H9 (cell line): ENCODE data around the gene UTS2B. TPM values are rescaled to one million over a fixed set of nuclear protein-coding genes. Genes with fewer than 3 reads are reported as not detected.

ENCODE experiments used
- DNase-seq: peaks from one replicate; pipeline ENCODE4 v3.0.0-alpha.2; 2017
- H2AFZ ChIP-seq: one replicate; pipeline ENCODE4 v1.6.1; 2013; ENCODE audit warnings: mild to moderate bottlenecking, low read length, control low read depth, moderate library complexity
- H2AK5ac ChIP-seq: 2 replicates; pipeline ENCODE4 v1.6.1; 2013; ENCODE audit warnings: low read length, control low read depth, mixed read lengths; ENCODE audit not compliant: insufficient read length
- H2BK120ac ChIP-seq: one replicate; pipeline ENCODE4 v1.6.1; 2013; ENCODE audit warnings: low read depth, mild to moderate bottlenecking, low read length, control low read depth, inconsistent platforms; ENCODE audit not compliant: poor library complexity, severe bottlenecking
- H2BK12ac ChIP-seq: 2 replicates; pipeline ENCODE4 v1.6.1; 2013; ENCODE audit warnings: low read length, control low read depth, mixed read lengths, low read depth; ENCODE audit not compliant: insufficient read length
- H2BK15ac ChIP-seq: 2 replicates; pipeline ENCODE4 v1.6.1; 2013; ENCODE audit warnings: low read depth, low read length, control low read depth
- H2BK20ac ChIP-seq: one replicate; pipeline ENCODE4 v1.6.1; 2013; ENCODE audit warnings: low read depth, mild to moderate bottlenecking, low read length, control low read depth, inconsistent platforms; ENCODE audit not compliant: poor library complexity, severe bottlenecking
- H2BK5ac ChIP-seq: 2 replicates; pipeline ENCODE4 v1.6.1; 2013; ENCODE audit warnings: low read length, control low read depth, mixed read lengths; ENCODE audit not compliant: insufficient read length
- H3K14ac ChIP-seq: 2 replicates; pipeline ENCODE4 v1.6.1; 2013; ENCODE audit warnings: low read length, control low read depth; ENCODE audit not compliant: insufficient read depth
- H3K18ac ChIP-seq: 2 replicates; pipeline ENCODE4 v1.6.1; 2013; ENCODE audit warnings: low read depth, mild to moderate bottlenecking, mixed read lengths, low read length, control low read depth; ENCODE audit not compliant: insufficient read length
- H3K23ac ChIP-seq: 2 replicates; pipeline ENCODE4 v1.6.1; 2013; ENCODE audit warnings: low read length, control low read depth, mixed read lengths, low read depth; ENCODE audit not compliant: insufficient read length
- H3K23me2 ChIP-seq: 2 replicates; pipeline ENCODE4 v1.6.1; 2013; ENCODE audit warnings: low read depth, mild to moderate bottlenecking, mixed read lengths, low read length, control low read depth; ENCODE audit not compliant: insufficient read length, poor library complexity, severe bottlenecking
- H3K27ac ChIP-seq: 2 replicates; pipeline ENCODE4 v1.5.1; 2013; ENCODE audit warnings: low read length, control low read depth, mixed read lengths, low read depth; ENCODE audit not compliant: insufficient read length
- H3K27me3 ChIP-seq: 2 replicates; pipeline ENCODE4 v1.6.1; 2013; ENCODE audit warnings: low read length, control low read depth, inconsistent platforms; ENCODE audit not compliant: insufficient read depth
- H3K4ac ChIP-seq: 2 replicates; pipeline ENCODE4 v1.6.1; 2013; ENCODE audit warnings: low read depth, mild to moderate bottlenecking, control low read depth, inconsistent platforms, low read length, moderate library complexity
- H3K4me1 ChIP-seq: 2 replicates; pipeline ENCODE4 v1.6.1; 2013; ENCODE audit warnings: low read length, control low read depth, inconsistent platforms; ENCODE audit not compliant: insufficient read depth
- H3K4me2 ChIP-seq: 2 replicates; pipeline ENCODE4 v1.6.1; 2013; ENCODE audit warnings: low read length, control low read depth, mixed read lengths; ENCODE audit not compliant: insufficient read length, insufficient read depth
- H3K56ac ChIP-seq: 2 replicates; pipeline ENCODE4 v1.6.1; 2013; ENCODE audit warnings: low read depth, mild to moderate bottlenecking, mixed read lengths, low read length, control low read depth; ENCODE audit not compliant: insufficient read length
- H3K79me1 ChIP-seq: 2 replicates; pipeline ENCODE4 v1.6.1; 2013; ENCODE audit warnings: low read depth, mild to moderate bottlenecking, moderate library complexity, low read length, control low read depth, inconsistent platforms; ENCODE audit not compliant: insufficient read depth, poor library complexity, severe bottlenecking
- H3K79me2 ChIP-seq: 2 replicates; pipeline ENCODE4 v1.6.1; 2013; ENCODE audit warnings: low read length, control low read depth, inconsistent platforms; ENCODE audit not compliant: insufficient read depth
- H3K9ac ChIP-seq: 2 replicates; pipeline ENCODE4 v1.6.1; 2013; ENCODE audit warnings: low read length, control low read depth, mixed read lengths; ENCODE audit not compliant: insufficient read length; ENCODE audit errors: extremely low read depth
- H3K9me3 ChIP-seq: one replicate; pipeline ENCODE4 v1.6.1; 2013; ENCODE audit warnings: low read depth, low read length, inconsistent platforms; ENCODE audit not compliant: control insufficient read depth
- H3T11ph ChIP-seq: one replicate; pipeline ENCODE4 v1.6.1; 2013; ENCODE audit warnings: mild to moderate bottlenecking, low read length, control low read depth, inconsistent platforms
- H4K20me1 ChIP-seq: one replicate; pipeline ENCODE4 v1.6.1; 2013; ENCODE audit not compliant: control insufficient read depth, insufficient read length, insufficient read depth
- H4K5ac ChIP-seq: 2 replicates; pipeline ENCODE4 v1.6.1; 2013; ENCODE audit warnings: low read depth, mild to moderate bottlenecking, mixed read lengths, low read length, control low read depth; ENCODE audit not compliant: insufficient read length
- H4K8ac ChIP-seq: replicated peaks from 2 replicates; pipeline ENCODE4 v1.6.1; 2013; ENCODE audit warnings: low read length, control low read depth, mixed read lengths, low read depth; ENCODE audit not compliant: insufficient read length
- H4K91ac ChIP-seq: 2 replicates; pipeline ENCODE4 v1.6.1; 2013; ENCODE audit warnings: low read depth, mild to moderate bottlenecking, moderate library complexity, mixed read lengths, low read length, control low read depth; ENCODE audit not compliant: insufficient read length
- H3K27ac Mint-ChIP-seq, 3 experiments: 2 replicates in 2 of 3; 3 replicates in 1 of 3; pipeline ENCODE4 v1.8.0; 2020 to 2021; ENCODE audit warnings: mixed read lengths in 3 of 3, mild to moderate bottlenecking in 1 of 3, moderate library complexity in 1 of 3
- H3K27me3 Mint-ChIP-seq: 2 replicates; pipeline ENCODE4 v1.8.0; 2021; ENCODE audit warnings: low read depth, mild to moderate bottlenecking, moderate library complexity, mixed read lengths
- H3K36me3 Mint-ChIP-seq, 3 experiments: 2 replicates in 2 of 3; 3 replicates in 1 of 3; pipeline ENCODE4 v1.8.0; 2020 to 2021; ENCODE audit warnings: low read depth in 3 of 3, mixed read lengths in 3 of 3; ENCODE audit not compliant: insufficient read depth in 1 of 3
- H3K4me1 Mint-ChIP-seq, 2 experiments: 2 replicates each; pipeline ENCODE4 v1.8.0; 2020; ENCODE audit warnings: mixed read lengths in 2 of 2
- H3K4me3 Mint-ChIP-seq, 2 experiments: 2 replicates in 1 of 2; 3 replicates in 1 of 2; pipeline ENCODE4 v1.8.0; 2020 to 2021; ENCODE audit warnings: mild to moderate bottlenecking in 2 of 2, mixed read lengths in 2 of 2, moderate library complexity in 1 of 2
- H3K9me3 Mint-ChIP-seq, 2 experiments: 2 replicates in 1 of 2; 3 replicates in 1 of 2; pipeline ENCODE4 v1.8.0; 2020; ENCODE audit warnings: mild to moderate bottlenecking in 2 of 2, mixed read lengths in 2 of 2, moderate library complexity in 1 of 2
- WGBS: extraction: QIAGEN DNeasy Blood & Tissue Kit; methylation state at CpG from one replicate; pipeline ENCODE4 v1.1.7; 2013; ENCODE audit warnings: missing lambda C conversion rate, low lambda C conversion rate, mixed read lengths; ENCODE audit not compliant: insufficient read length; ENCODE audit errors: extremely low coverage; 5-methylcytosine and 5-hydroxymethylcytosine counted together
- total RNA-seq: library from RNA; stranded (reverse); gene quantifications from 2 replicates; pipeline ENCODE4 v1.2.1, GENCODE V29; 2021
- TF ChIP-seq, protein P1 (sequence below): fragments of 200-600 bp; sonication (generic); conservative IDR thresholded peaks from 3 replicates; pipeline ENCODE4 v1.8.0; 2021; ENCODE audit warnings: antibody characterized with exemption, mild to moderate bottlenecking

UTS2B gene
- total RNA-seq, 1 experiment from 2014 or later, result 0.09 TPM

DNA sequence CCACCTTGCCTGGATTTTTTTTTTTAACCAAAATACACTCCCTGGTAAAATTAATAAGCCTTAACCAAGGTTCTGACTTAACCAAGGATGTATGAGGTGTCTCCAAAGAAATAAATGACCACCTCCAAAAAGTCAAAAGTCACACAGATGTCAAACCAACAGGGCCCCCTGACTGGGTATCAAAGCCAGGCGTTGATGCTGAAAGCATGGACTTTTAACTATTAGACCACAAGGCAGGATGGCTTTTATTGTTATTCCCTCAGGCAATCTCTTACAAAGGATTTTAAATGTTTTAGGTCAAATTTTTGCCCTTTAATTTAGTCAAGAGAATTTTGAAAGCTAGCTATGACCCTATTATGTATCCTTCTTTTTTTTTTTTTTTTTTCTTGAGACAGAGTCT, 70.8 kb downstream of the UTS2B start:
- Mint-ChIP-seq H3K4me3 (no peak overlapping the region), H3K27ac (no peak overlapping the region; a peak in 1 of 7 replicates), H3K9me3 (no peaks in the 10 kb centered on the region; a peak in 1 of 5 replicates), H3K4me1 (peaks cover 46 to 74% of the 10 kb centered on the region in 2 experiments), H3K36me3 (no peaks in the 10 kb centered on the region; a peak in 1 of 7 replicates), H3K27me3 (no peaks in the 10 kb centered on the region)
- Histone ChIP-seq H3K27me3 (no peaks in the 10 kb centered on the region), H2BK20ac (no peak overlapping the region), H3K9me3 (no peaks in the 10 kb centered on the region), H3K23me2 (no peaks in the 10 kb centered on the region), H3K4ac (no peak overlapping the region), H2BK5ac (no peak overlapping the region), H2BK12ac (no peak overlapping the region), H3K79me1 (no peaks in the 10 kb centered on the region), H4K20me1 (no peaks in the 10 kb centered on the region), H2BK120ac (no peak overlapping the region), H2AFZ (no peak overlapping the region), H3T11ph (no peak overlapping the region), H3K18ac (no peak overlapping the region), H3K4me2 (no peak overlapping the region), H4K5ac (no peak overlapping the region), H4K91ac (no peak overlapping the region), H3K14ac (no peak overlapping the region), H3K79me2 (no peaks in the 10 kb centered on the region), H3K56ac (no peak overlapping the region), H2BK15ac (no peak overlapping the region), H2AK5ac (no peak overlapping the region), H3K23ac (no peak overlapping the region), H3K27ac (no peak overlapping the region), H3K4me1 (peaks cover 7% of the 10 kb centered on the region; the same call in 1 of the 2 replicates), H4K8ac (no peak overlapping the region), H3K9ac (no peak overlapping the region)
- TF ChIP-seq, protein P1, sequence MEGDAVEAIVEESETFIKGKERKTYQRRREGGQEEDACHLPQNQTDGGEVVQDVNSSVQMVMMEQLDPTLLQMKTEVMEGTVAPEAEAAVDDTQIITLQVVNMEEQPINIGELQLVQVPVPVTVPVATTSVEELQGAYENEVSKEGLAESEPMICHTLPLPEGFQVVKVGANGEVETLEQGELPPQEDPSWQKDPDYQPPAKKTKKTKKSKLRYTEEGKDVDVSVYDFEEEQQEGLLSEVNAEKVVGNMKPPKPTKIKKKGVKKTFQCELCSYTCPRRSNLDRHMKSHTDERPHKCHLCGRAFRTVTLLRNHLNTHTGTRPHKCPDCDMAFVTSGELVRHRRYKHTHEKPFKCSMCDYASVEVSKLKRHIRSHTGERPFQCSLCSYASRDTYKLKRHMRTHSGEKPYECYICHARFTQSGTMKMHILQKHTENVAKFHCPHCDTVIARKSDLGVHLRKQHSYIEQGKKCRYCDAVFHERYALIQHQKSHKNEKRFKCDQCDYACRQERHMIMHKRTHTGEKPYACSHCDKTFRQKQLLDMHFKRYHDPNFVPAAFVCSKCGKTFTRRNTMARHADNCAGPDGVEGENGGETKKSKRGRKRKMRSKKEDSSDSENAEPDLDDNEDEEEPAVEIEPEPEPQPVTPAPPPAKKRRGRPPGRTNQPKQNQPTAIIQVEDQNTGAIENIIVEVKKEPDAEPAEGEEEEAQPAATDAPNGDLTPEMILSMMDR, result no peak
- WGBS, result no CpG with 5 or more reads among the region's 1 CpG
- DNase-seq, result no peak
